Measurements from ENCODE around the gene HRH3.

DNA sequence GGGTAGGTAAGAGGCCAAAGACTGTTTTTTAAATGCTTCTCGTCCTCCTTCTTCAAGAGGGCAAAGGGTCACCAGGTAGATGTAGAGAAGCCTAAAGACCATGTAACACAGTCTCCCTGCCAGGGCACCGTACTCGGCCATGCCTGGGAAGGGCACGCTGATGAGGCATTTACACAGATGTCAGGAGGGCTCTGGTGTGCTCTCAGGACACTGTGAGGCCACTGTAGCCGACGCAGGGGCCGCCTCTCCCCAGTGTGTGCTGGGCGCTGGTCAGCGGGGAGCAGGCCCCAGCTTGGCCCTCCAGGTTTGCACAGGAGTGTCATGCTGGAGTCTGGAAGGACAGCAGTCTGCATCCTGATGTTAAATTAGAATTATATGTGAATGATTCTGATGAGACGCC is 44.4 kb downstream of the HRH3 start:
- no peak for TF ChIP-seq EZH2 (IDR thresholded peaks at IDR 0.05; ENCODE audit: borderline replicate concordance, low read depth, low read length, severe bottlenecking)
- TF ChIP-seq, protein P1, sequence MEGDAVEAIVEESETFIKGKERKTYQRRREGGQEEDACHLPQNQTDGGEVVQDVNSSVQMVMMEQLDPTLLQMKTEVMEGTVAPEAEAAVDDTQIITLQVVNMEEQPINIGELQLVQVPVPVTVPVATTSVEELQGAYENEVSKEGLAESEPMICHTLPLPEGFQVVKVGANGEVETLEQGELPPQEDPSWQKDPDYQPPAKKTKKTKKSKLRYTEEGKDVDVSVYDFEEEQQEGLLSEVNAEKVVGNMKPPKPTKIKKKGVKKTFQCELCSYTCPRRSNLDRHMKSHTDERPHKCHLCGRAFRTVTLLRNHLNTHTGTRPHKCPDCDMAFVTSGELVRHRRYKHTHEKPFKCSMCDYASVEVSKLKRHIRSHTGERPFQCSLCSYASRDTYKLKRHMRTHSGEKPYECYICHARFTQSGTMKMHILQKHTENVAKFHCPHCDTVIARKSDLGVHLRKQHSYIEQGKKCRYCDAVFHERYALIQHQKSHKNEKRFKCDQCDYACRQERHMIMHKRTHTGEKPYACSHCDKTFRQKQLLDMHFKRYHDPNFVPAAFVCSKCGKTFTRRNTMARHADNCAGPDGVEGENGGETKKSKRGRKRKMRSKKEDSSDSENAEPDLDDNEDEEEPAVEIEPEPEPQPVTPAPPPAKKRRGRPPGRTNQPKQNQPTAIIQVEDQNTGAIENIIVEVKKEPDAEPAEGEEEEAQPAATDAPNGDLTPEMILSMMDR (IDR thresholded peaks at IDR 0.05; ENCODE audit: borderline replicate concordance, extremely low read depth, low read length, poor library complexity, severe bottlenecking): no peak
